Measurements from ENCODE around the gene CAMTA1. TPM values are rescaled to one million over a fixed set of nuclear protein-coding genes. Genes with fewer than 3 reads are reported as not detected.

The CAMTA1 gene
- total RNA-seq, 1 donor from 2014 or later = 62.9 TPM

DNA sequence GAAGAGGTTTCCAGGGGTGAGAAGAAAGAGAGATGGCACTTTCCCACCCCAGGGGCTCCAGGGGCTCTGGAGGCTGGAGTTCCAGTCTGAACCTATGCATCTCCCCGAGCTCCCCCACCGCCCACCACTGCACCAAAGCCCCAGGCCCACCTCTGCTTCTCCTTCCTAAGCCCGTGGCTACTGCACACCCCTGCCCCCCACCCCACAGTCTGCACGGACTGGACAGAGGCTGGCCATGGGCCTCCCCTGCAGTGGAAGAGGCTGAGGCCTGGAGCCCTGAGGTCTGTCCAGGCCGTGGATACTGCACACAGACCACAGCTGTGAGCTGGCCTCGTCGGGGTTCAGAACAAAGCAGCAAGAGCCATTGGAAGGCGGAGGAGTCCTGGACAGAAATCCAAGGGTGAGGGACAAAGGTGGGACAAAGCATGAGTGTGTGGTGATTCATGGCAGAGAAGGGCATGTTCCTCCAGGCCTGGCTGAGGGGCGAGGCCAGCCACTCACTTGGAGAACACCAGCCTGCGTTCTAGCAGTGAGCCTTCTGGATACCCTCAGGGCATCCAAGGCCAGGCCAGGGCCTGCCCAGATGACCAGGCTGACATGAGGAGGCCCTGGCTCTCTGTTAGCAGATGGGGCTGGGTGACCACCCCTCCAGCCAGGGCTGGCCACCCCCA, 741.1 kb downstream of the CAMTA1 start:
- Histone ChIP-seq H3K27me3 (no peaks in the 10 kb centered on the region), H3K9me3 (no peaks in the 10 kb centered on the region), H3K4me3 (no peak overlapping the region), H3K36me3 (no peaks in the 10 kb centered on the region), H3K4me1 (no peaks in the 10 kb centered on the region), H3K27ac (no peak overlapping the region)
- TF ChIP-seq POLR2AphosphoS5 (IDR thresholded peaks at IDR 0.05; ENCODE audit: insufficient read depth in 1 of 2, low read depth in 1 of 2) (no peak), POLR2A (IDR thresholded peaks at IDR 0.05) (no peak)
- TF ChIP-seq, protein P1, sequence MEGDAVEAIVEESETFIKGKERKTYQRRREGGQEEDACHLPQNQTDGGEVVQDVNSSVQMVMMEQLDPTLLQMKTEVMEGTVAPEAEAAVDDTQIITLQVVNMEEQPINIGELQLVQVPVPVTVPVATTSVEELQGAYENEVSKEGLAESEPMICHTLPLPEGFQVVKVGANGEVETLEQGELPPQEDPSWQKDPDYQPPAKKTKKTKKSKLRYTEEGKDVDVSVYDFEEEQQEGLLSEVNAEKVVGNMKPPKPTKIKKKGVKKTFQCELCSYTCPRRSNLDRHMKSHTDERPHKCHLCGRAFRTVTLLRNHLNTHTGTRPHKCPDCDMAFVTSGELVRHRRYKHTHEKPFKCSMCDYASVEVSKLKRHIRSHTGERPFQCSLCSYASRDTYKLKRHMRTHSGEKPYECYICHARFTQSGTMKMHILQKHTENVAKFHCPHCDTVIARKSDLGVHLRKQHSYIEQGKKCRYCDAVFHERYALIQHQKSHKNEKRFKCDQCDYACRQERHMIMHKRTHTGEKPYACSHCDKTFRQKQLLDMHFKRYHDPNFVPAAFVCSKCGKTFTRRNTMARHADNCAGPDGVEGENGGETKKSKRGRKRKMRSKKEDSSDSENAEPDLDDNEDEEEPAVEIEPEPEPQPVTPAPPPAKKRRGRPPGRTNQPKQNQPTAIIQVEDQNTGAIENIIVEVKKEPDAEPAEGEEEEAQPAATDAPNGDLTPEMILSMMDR (IDR thresholded peaks at IDR 0.05) = no peak
- no peak for DNase-seq (ENCODE audit: extremely low spot score in 2 of 2)
- intact Hi-C loops (cut with DNase I) = no loop called here

DNA sequence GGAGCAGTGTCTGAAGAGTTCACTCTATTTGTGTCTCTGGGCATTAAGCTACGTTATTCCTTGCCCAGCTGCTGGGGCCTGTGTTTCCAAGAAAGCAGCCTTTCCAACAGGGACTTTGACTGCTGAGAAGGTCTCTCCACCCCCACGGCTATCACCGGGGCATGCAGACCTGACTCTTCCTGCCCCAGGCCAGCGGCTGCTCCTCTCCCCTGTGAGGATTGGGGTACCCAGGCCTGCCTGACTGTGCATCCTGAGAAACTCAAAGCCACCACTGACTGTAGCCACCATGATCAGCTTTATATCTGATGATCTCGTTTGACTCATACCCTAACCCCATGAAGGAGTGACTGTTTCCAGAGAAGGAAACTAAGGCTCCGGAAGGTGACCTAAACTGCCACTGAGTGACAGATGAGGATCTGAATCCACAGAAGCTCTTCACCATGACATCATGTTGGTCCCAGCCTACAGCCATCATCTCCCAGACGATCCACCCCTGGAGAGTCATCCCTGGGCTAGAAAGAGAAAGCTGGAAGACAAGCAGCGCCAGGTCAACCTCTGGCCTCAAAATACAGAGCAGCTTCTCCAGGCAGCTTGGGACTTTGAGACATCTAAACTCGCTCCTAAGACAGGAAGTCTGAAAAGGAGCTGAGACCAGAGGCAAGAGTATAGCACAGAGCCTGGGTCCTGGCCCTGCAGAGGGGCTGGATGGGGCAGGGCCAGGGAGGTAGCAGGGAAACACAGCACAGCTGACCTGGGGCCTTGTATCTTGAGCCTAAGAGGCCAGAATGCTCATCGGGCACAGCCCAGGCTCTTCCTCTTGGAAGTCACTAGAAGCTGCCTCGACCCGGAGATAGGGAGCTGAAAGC, 741.8 kb downstream of the CAMTA1 start:
- Histone ChIP-seq H3K36me3 (no peaks in the 10 kb centered on the region), H3K4me3 (no peak overlapping the region), H3K4me1 (no peaks in the 10 kb centered on the region), H3K27ac (no peak overlapping the region), H3K9me3 (no peaks in the 10 kb centered on the region), H3K27me3 (no peaks in the 10 kb centered on the region)
- intact Hi-C loops (cut with DNase I) = no loop called here
- DNase-seq (ENCODE audit: extremely low spot score in 2 of 2) = no peak
- TF ChIP-seq, protein P1 (IDR thresholded peaks at IDR 0.05) = no peak
- TF ChIP-seq POLR2A (IDR thresholded peaks at IDR 0.05) (no peak), POLR2AphosphoS5 (IDR thresholded peaks at IDR 0.05; ENCODE audit: insufficient read depth in 1 of 2, low read depth in 1 of 2) (no peak)

DNA sequence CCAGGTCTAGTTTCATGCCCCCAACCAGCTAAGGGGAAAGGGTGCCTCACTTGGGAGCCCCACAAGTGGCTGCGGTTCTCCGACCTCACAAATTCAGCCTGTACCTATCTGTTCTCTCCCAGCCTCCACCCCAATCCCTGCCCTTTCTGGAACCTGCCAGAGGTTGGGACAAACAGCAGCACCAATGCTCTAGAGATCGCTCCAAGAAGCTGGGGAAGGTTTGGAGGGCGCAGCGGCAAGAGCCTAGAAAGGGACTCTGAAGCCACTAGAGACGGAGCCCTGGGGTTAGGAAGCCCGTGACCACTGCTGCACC, 742.4 kb downstream of the CAMTA1 start:
- intact Hi-C loops (cut with DNase I) = no loop called here
- no peak overlapping the region for H3K27ac ChIP-seq
- DNase-seq (ENCODE audit: extremely low spot score in 2 of 2) = no peak
- no peak overlapping the region for H3K4me3 ChIP-seq
- TF ChIP-seq, protein P1 (IDR thresholded peaks at IDR 0.05) = no peak
- TF ChIP-seq POLR2AphosphoS5 (IDR thresholded peaks at IDR 0.05; ENCODE audit: insufficient read depth in 1 of 2, low read depth in 1 of 2) = no peak
- no peak for TF ChIP-seq POLR2A (IDR thresholded peaks at IDR 0.05)
- H3K36me3 ChIP-seq = no peaks in the 10 kb centered on the region
- H3K4me1 ChIP-seq = no peaks in the 10 kb centered on the region
- H3K27me3 ChIP-seq = no peaks in the 10 kb centered on the region
- H3K9me3 ChIP-seq = no peaks in the 10 kb centered on the region

- no peak for TF ChIP-seq POLR2A (IDR thresholded peaks at IDR 0.05)
- TF ChIP-seq, protein P1 (IDR thresholded peaks at IDR 0.05) = no peak
- no peak for TF ChIP-seq POLR2AphosphoS5 (IDR thresholded peaks at IDR 0.05; ENCODE audit: insufficient read depth in 1 of 2, low read depth in 1 of 2)
- DNase-seq (ENCODE audit: extremely low spot score in 2 of 2) = no peak
- Histone ChIP-seq H3K27me3 (no peaks in the 10 kb centered on the region), H3K9me3 (no peaks in the 10 kb centered on the region), H3K4me1 (no peaks in the 10 kb centered on the region), H3K4me3 (no peak overlapping the region), H3K36me3 (no peaks in the 10 kb centered on the region), H3K27ac (no peak overlapping the region)
- intact Hi-C loops (cut with DNase I) = no loop called here
These were observed 743.3 kb downstream of the CAMTA1 start for GRCh38 chr1:7528386-7529198.
